Stimulated activated naive CD4-positive, alpha-beta T cell treated with Interleukin-2 at 50 U/mL for 16 hours (primary cell): ENCODE data around the gene RNF186.
"Not testable (repeated sequence)": the region's sequence is repeated elsewhere in the genome, so short reads cannot be mapped to it uniquely, and the experiment has no call there.

Source experiments
- DNase-seq: peaks from one replicate; lab custom pipeline; 2025; lab: John Stamatoyannopoulos, UW

RNF186 gene, protein sequence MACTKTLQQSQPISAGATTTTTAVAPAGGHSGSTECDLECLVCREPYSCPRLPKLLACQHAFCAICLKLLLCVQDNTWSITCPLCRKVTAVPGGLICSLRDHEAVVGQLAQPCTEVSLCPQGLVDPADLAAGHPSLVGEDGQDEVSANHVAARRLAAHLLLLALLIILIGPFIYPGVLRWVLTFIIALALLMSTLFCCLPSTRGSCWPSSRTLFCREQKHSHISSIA

DNA sequence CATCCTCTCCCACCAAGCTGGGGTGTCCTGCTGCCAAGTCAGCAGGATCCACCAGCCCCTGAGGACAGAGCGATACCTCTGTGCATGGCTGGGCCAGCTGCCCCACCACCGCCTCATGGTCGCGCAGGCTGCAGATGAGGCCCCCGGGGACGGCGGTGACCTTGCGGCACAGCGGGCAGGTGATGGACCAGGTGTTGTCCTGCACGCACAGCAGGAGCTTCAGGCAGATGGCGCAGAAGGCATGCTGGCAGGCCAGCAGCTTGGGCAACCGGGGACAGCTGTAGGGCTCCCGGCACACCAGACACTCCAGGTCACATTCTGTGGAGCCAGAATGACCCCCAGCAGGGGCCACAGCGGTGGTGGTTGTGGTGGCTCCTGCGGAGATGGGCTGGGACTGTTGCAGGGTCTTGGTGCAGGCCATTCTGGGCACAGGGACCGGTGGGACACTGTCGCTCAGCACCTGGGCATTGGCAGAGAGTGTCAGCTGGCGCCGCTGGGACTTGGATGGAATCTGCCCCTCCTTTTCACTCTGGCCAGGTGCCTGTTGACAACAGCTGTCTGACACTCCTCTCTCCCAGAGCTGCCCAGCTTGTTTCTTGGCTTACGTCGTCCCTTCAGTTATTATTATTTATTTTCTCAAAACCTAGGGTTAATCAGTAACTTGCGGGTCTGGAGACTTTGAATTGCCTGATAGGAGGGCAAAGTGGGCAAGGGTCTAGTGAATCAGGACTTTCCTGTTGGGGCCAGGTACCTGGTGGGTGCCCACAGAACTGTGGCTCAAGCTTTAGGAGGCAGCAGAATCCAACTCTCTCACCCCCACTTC lies at the start of gene RNF186:
TSS of gene RNF186 (minus strand) at position 603 of the 823 bp plus-strand sequence. CDS start at position 421, 182 bp downstream.
- no peak for DNase-seq

DNA sequence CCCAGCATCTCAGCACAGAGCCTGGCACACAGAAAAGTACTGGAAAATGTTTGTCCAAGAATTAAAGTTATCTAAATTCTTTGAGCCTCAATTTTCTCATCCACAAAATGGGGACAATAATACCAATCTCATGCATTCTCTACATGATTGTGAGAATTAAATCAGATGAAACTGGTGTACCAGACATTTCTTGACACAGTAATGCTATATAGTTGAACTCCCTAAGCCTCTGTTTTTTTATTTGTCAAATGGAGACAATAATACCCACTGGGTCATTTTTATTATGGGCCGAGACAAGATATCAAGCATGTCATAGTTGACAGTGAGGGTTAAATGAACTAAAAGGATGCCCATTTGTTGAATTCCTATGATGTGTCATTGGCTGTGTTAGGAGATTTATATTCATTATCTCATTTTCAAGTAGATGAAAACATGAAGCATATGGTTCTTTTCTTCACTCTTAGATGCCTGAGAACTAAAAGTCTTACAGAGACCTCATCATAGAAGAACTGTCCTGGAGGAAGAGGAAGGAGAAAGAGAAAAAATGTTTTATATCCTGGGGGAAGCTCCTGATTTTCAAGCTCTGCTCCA lies 49.6 kb upstream of the RNF186 start:
- DNase-seq, result no peak

- DNase-seq, result no peak
Measured at GRCh38 chr1:19862944-19863343, 47.9 kb upstream of the RNF186 start.

- no peak for DNase-seq
Measured at GRCh38 chr1:19861842-19862530, 46.9 kb upstream of the RNF186 start.

DNA sequence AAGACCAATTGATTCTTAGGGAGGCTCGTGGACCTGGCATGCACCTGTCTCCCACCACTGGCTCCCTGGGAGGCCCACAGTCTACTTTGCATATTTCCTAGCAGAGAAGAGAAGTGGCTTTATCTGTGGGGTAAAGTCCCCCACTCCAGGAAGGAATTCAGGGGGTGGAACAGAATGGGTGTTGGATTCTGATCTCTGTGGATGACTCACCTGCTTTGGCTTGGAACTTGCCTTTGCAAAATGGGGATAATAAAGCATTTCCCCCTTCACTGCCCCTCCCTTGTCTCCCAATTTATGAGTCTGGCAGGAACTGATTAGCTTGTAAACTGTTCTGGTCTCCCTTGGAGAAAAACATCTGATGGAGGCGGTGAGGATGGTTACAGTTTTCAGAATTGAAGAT lies 46.0 kb upstream of the RNF186 start:
- DNase-seq, result no peak

DNA sequence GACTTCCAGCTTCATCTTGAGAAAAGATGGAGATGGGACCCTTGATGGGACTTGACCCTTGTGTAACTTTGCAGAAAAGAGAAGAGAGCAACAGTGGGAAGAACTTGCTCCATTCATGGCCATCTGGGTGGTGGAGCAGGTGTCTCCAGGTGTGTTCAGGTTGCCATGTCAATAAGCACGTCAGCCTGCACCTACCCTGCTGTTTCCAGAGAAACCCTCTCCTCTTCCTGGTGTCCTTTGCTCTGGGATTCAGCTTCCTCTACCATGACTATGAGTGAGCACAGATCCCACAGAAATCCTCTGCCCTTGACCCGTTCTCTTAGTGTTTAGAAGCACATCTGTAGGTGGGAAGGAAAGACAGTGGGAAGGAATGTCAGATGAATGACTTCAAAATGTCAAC lies 45.3 kb upstream of the RNF186 start:
- no peak for DNase-seq

DNA sequence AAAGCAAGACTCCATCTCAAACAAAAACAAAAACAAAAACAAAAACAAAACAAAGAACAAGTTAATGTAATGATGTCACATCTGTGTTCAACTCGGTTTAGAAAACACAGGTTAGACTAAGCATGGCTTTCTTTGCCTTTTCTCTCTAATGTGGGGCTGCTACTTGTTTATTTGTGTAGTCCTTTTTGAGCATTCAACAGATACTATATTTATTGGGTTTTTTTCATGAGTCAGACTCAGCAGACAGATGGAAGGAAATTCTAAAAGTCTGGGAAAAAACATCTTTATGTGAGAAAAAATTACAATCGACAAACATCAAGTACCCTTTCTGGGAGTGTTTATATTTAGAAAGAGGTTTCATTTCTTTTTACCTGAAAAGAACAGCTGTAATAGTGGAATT lies 44.8 kb upstream of the RNF186 start:
- no peak for DNase-seq

DNA sequence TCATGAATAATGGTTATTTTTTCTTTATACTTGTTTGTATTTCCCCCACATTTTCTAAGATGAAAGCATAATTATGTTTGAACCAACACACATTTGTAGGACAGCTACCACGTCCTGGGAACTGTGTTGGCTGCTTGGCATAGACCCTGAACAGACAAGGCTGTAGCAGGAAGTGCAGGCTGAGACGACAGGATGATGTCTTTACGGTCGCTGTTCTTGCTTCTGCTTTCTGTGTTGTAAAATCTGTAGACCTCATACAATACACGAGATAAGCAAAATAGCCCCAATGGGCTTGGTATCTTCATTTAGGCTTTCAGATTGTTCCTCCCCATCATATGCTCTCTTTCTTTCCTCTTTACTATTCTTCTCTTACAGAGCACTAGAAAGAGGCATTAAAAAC lies 43.8 kb upstream of the RNF186 start:
- DNase-seq, result no peak

- no peak for DNase-seq
Measured at GRCh38 chr1:19854866-19855265, 39.8 kb upstream of the RNF186 start.

DNA sequence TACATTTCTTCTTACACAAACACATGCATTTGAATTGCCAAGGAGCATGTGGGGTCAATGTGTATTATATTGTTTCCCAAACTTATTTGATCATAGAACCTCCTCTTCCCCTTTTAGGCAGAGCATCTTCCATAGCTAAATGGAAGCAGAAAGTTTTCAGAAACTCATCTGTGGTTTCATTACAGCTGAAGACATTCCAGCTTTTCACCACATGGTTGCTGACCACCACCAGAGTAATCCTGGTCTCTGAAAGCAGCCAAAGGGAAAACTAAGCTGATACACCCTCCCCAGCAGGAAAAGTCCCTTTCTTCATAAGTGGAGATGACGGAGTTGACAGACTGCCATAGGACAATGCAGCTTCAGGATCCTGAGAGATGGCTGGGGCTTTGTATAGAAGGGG lies 37.0 kb upstream of the RNF186 start:
- no peak for DNase-seq

DNA sequence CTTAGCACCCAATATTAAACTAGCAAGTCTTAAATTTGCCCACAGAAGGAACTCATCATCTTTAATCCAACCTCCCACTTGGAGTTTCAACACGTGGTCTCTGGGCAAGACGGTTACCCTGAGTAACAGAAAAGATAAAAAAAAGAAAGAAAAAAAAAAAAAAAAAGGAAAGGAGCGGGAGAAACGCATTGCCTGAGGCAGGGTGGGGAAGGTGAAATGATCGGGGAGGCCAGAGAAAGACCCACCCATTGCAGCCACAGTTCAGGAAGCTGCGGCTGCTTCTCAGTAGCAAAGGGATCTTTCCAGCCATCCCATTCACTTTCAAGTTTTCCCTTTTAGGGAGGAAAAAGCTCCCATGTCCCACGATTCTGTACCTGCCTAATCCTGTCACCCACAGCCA lies 35.1 kb upstream of the RNF186 start:
- no peak for DNase-seq

DNA sequence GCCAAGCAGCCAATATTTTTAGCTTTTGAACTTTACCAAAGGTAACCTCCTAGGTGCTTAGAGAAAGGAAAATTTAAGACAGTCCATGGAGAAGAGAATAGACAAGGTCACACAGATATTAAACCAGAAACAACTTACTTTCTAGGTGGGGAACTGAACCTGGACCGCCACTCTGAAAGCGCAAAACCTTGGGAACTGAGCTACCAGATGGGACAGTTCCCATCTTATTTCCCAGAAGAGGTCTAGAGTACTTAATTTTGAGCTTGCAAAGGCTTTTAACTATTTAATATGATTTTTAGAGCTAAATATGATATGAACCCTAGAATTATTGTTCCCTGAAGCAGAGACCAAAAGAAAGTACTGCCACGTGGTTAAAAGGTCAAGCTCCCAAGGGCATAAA lies 34.2 kb upstream of the RNF186 start:
- not testable (repeated sequence) for DNase-seq

DNA sequence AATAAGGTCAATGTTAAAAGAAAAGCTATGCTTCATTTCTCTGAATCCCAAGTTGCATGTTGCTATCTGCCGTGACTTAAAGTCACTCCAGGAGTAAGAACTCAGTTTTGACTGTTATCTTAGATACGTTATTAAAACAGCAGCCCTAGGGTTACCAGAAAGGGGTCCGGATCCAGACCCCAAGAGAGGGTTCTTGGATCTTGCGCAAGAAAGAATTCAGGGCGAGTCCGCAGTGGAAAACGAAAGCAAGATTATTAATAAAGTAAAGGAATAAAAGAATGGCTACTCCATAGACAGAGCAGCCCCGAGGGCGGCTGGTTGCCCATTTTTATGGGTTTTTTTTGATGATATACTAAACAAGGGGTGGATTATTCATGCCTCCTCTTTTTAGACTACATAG lies 32.3 kb upstream of the RNF186 start:
- not testable (repeated sequence) for DNase-seq

DNA sequence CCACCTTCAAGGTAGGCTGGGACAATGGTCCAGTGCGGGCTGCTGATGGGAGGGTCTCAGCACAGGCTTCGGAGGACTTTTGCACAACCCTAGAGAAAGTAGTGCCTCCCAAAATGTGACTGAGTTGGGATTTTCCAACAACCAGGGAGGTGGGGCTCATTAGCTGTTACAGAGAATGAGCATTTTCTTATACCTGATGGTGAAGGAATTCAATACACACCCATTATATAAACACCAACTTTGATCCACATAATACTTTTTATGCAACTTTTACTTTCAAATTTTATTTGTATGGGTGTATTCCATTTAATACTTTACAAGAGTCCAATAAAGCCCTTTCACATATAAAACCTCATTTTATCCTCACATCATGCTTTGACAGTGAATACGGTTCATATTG lies 31.3 kb upstream of the RNF186 start:
- no peak for DNase-seq

DNA sequence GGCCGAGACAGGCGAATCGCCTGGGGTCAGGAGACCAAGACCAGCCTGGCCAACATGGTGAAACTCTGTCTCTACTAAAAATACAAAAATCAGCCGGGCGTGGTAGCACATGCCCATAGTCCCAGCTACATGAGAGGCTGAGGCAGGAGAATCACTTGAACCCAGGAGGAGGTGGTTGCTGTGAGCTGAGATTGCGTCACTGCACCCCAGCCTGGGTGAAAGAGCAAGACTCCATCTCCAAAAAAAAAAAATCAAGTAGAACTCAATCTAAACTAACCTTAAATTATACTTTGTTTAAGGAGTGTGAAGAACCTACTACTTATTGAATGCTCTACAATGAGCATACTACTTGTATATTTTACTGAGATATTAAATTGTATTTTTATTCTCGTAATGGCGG lies 30.5 kb upstream of the RNF186 start:
- no peak for DNase-seq

- DNase-seq, result no peak
Measured at GRCh38 chr1:19844731-19845495, 29.8 kb upstream of the RNF186 start.

GRCh38 chr1:19840228-19840627 lies 25.1 kb upstream of the RNF186 start:
- DNase-seq, result no peak

DNA sequence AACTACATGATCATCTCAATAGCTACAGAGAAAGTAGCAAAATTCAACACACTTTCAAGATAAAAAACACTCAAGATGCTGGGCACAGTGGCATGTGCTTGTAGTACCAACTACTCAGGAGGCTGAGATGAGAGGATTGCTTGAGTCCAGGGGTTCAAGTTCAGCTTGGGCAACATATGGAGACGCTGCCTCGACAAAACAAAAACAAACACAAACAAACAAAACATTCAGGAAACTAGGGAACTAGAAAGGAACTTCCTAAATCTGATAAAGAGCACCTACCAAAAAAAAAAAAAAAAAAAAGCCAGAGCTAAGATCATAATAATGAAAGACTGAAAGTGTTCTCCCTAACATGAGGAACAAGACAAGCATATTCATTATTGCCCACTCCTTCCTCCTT lies 22.8 kb upstream of the RNF186 start:
- no peak for DNase-seq

DNA sequence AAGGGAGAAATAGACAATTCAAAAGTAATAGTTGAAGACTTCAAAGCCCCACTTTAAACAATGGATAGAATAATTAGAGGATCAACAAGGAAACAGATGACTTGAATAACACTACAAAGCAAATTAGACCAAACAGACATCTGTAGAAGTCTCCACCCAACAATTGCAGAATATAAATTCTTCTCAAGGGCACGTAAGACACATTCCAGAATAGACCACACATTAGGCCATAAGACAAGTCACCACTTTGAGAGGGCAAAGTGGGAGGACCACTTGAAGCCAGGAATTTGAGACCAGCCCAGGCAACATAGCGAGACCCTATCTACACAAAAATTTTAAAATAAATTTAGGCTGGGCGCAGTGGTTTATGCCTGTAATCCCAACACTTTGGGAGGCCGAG lies 20.5 kb upstream of the RNF186 start:
- DNase-seq, result no peak

DNA sequence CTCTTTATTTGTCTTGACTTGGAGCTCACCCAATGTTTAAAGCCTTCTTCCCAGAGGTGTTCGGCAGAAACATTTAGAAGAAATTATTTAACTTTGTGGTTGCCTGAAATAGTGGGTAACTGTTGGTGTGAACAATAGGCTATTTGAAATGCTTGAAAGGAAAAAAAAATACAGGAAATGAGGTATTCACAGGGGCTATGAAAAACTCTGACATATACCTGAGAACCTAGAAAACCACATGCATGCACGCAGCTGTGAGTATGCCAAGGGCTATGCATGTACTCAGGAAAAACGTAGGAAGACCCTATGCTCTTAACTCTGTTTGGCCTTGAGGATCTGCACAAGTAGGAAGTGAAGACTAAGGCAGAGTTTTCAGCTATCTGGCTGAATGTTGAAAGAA lies 16.4 kb upstream of the RNF186 start:
- no peak for DNase-seq

GRCh38 chr1:19828546-19828945 lies 13.5 kb upstream of the RNF186 start:
- DNase-seq, result no peak

DNA sequence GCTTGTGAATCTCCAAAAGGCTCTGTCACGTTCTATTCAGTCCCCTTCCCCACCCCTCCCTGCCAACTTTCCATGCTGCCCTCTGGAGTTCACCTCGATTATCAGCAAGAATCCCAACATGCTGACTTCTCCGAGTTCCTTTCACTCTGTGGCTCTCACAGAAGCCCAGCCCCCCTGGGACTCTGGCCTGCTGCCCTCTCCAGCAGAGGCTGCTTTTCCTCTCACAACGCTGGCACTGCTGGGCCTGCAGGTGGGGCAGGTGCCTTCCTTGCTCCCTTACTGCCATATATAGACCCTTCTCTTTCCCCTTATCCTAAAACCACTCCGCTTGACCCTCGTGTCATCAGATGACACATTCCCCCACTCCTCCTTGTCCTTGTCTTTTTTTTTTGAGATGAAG lies 10.2 kb upstream of the RNF186 start:
- no peak for DNase-seq
